ENCODE data around the gene DDX47. TPM values are rescaled to one million over a fixed set of nuclear protein-coding genes. Genes with fewer than 3 reads are reported as not detected.
A peak's percentile ranks its signal among the peaks of the same experiment; 100 is the strongest.

Gene DDX47
- total RNA-seq, 1 experiment from 2014 or later: 192 TPM

- H3K4me2 ChIP-seq: peak overlapping the region; percentile 6; the same call in 1 of the 2 replicates
- no peak overlapping the region for H2AFZ ChIP-seq
- peaks cover 12% of the 10 kb centered on the region; the same call in 1 of the 2 replicates for H3K79me2 ChIP-seq (ENCODE audit: low read depth)
- H3K4me1 ChIP-seq (replicated peaks; ENCODE audit: insufficient read depth): peaks cover 69% of the 10 kb centered on the region
- no peaks in the 10 kb centered on the region for H4K20me1 ChIP-seq (ENCODE audit: insufficient read depth)
- peak overlapping the region; percentile 100 for H3K27ac ChIP-seq
- no peak for DNase-seq
- H3K36me3 ChIP-seq (ENCODE audit: low read depth): no peaks in the 10 kb centered on the region
- H3F3A ChIP-seq (ENCODE audit: insufficient read depth, low read depth): peaks cover 53% of the 10 kb centered on the region
- no TSS peak for BruUV-seq (replicated peaks)
- POLR2A ChIA-PET (ENCODE audit: unreplicated experiment): interaction anchor here (0.6 to 1.1 kb wide), 4 partner anchors 14 to 372 kb away, joined by 3 to 15 read pairs (median 4); no protein-coding TSS in a partner anchor
- H3K9me2 ChIP-seq (ENCODE audit: insufficient read depth): no peaks in the 10 kb centered on the region
- no peak for TF ChIP-seq EZH2 (IDR thresholded peaks at IDR 0.05; ENCODE audit: low read depth)
- TF ChIP-seq CTCF (conservative IDR thresholded peaks at IDR 0.05): no peak
- intact Hi-C loops (cut with micrococcal nuclease; ENCODE audit: unreplicated experiment): loop anchor here (1.0 kb wide), 1 partner anchor 19 kb away; no protein-coding TSS in a partner anchor
- CTCF ChIA-PET: interaction anchor here (0.5 to 1.5 kb wide), 7 partner anchors 18 to 168 kb away, joined by 4 to 8 read pairs (median 5); no protein-coding TSS in a partner anchor
- H3K9me3 ChIP-seq (ENCODE audit: insufficient read depth, low read depth): no peaks in the 10 kb centered on the region
- no peak overlapping the region for H3K4me3 ChIP-seq
- no peaks in the 10 kb centered on the region for H3K27me3 ChIP-seq (ENCODE audit: insufficient read depth, low read depth)
Measured at GRCh38 chr12:12807970-12808702, 5.0 kb upstream of the DDX47 start.

GRCh38 chr12:12810553-12811021 is 2.6 kb upstream of the DDX47 start:
- H3K9me2 ChIP-seq (ENCODE audit: insufficient read depth): no peaks in the 10 kb centered on the region

GRCh38 chr12:12811343-12811742 is 1.8 kb upstream of the DDX47 start:
- ChIA-PET POLR2A (ENCODE audit: unreplicated experiment) (interaction anchor here (0.6 kb wide), 3 partner anchors 16 to 52 kb away, joined by 3 to 5 read pairs (median 4); no protein-coding TSS in a partner anchor), CTCF (interaction anchor here (0.6 to 2.4 kb wide), 5 partner anchors 24 to 572 kb away, joined by 3 to 17 read pairs (median 6); no protein-coding TSS in a partner anchor)
- Histone ChIP-seq H2AFZ (no peak overlapping the region), H3K27me3 (ENCODE audit: insufficient read depth, low read depth) (no peaks in the 10 kb centered on the region), H3K27ac (no peak overlapping the region), H3F3A (ENCODE audit: insufficient read depth, low read depth) (peaks cover 26% of the 10 kb centered on the region; the same call in 1 of the 2 replicates), H3K4me1 (replicated peaks; ENCODE audit: insufficient read depth) (peaks cover 63% of the 10 kb centered on the region), H3K4me2 (no peak overlapping the region), H3K9me2 (ENCODE audit: insufficient read depth) (no peaks in the 10 kb centered on the region), H3K9me3 (ENCODE audit: insufficient read depth, low read depth) (no peaks in the 10 kb centered on the region), H3K79me2 (ENCODE audit: low read depth) (peaks cover 37% of the 10 kb centered on the region), H3K4me3 (no peak overlapping the region), H4K20me1 (ENCODE audit: insufficient read depth) (no peaks in the 10 kb centered on the region), H3K36me3 (ENCODE audit: low read depth) (peaks cover 23% of the 10 kb centered on the region)
- TF ChIP-seq CTCF (conservative IDR thresholded peaks at IDR 0.05): no peak
- TF ChIP-seq EZH2 (IDR thresholded peaks at IDR 0.05; ENCODE audit: low read depth): no peak
- intact Hi-C loops (cut with micrococcal nuclease; ENCODE audit: unreplicated experiment): no loop called here
- no TSS peak for BruUV-seq (replicated peaks)
- DNase-seq: no peak

More at GRCh38 chr12:12810553-12811021, 2.6 kb upstream of the DDX47 start:
- Histone ChIP-seq H3K36me3 (ENCODE audit: low read depth) (peaks cover 15% of the 10 kb centered on the region), H3F3A (ENCODE audit: insufficient read depth, low read depth) (peaks cover 33% of the 10 kb centered on the region; the same call in 1 of the 2 replicates), H3K27me3 (ENCODE audit: insufficient read depth, low read depth) (no peaks in the 10 kb centered on the region), H3K4me2 (no peak overlapping the region), H2AFZ (no peak overlapping the region), H3K4me1 (replicated peaks; ENCODE audit: insufficient read depth) (peaks cover 62% of the 10 kb centered on the region), H4K20me1 (ENCODE audit: insufficient read depth) (no peaks in the 10 kb centered on the region), H3K4me3 (no peak overlapping the region), H3K79me2 (ENCODE audit: low read depth) (peaks cover 36% of the 10 kb centered on the region), H3K27ac (no peak overlapping the region), H3K9me3 (ENCODE audit: insufficient read depth, low read depth) (no peaks in the 10 kb centered on the region)
- POLR2A ChIA-PET (ENCODE audit: unreplicated experiment): interaction anchor here (0.6 kb wide), 5 partner anchors 17 to 158 kb away, joined by 3 to 5 read pairs (median 4); no protein-coding TSS in a partner anchor
- BruUV-seq (replicated peaks): no TSS peak
- intact Hi-C loops (cut with micrococcal nuclease; ENCODE audit: unreplicated experiment): no loop called here
- TF ChIP-seq EZH2 (IDR thresholded peaks at IDR 0.05; ENCODE audit: low read depth): no peak
- DNase-seq: no peak
- CTCF ChIA-PET: interaction anchor here (1.2 to 2.4 kb wide), 2 partner anchors 25 to 165 kb away, joined by 3 to 6 read pairs; no protein-coding TSS in a partner anchor
